Psoas muscle (tissue), 8 donors: ENCODE data around the gene FBXW11. TPM values are rescaled to one million over a fixed set of nuclear protein-coding genes. Genes with fewer than 3 reads are reported as not detected.
"Not testable (repeated sequence)": the region's sequence is repeated elsewhere in the genome, so short reads cannot be mapped to it uniquely, and the experiment has no call there.

ENCODE experiments used
- ATAC-seq, 4 donors: fragments of 200-7000 bp; cut with Tn5 transposase; one replicate each; pipeline ENCODE4 v1.9.1; 2020; ENCODE audit warnings: moderate library complexity in 3 of 4, mild to moderate bottlenecking in 2 of 4
- DNase-seq, 2 donors: peaks; one replicate each; pipeline ENCODE4 v3.0.0-alpha.2; 2020
- H3K27ac ChIP-seq: fragments of 200-600 bp; one replicate; pipeline ENCODE4 v1.8.0; 2022
- H3K27me3 ChIP-seq, 3 donors: fragments of 200-600 bp in 1 of 3; one replicate each; pipeline versions ENCODE4 v1.6.1 to v1.8.0; 2013 to 2022; ENCODE audit warnings: low read length in 2 of 3, mild to moderate bottlenecking in 2 of 3, moderate library complexity in 1 of 3; ENCODE audit not compliant: insufficient read depth in 3 of 3
- H3K36me3 ChIP-seq, 2 donors: fragments of 200-600 bp in 1 of 2; one replicate each; pipeline versions ENCODE4 v1.6.1 to v1.8.0; 2013 to 2022; ENCODE audit warnings: low read depth in 1 of 2, mild to moderate bottlenecking in 1 of 2, moderate library complexity in 1 of 2; ENCODE audit not compliant: insufficient read depth in 1 of 2
- H3K4me1 ChIP-seq: fragments of 200-600 bp; one replicate; pipeline ENCODE4 v1.8.0; 2022
- H3K4me3 ChIP-seq: fragments of 200-600 bp; one replicate; pipeline ENCODE4 v1.8.0; 2022; ENCODE audit warnings: mild to moderate bottlenecking
- H3K9me3 ChIP-seq: fragments of 200-600 bp; one replicate; pipeline ENCODE4 v1.8.0; 2022
- CTCF ChIP-seq: fragments of 200-600 bp; IDR thresholded peaks from one replicate; pipeline ENCODE4 v1.8.0; 2022; ENCODE audit warnings: antibody characterized with exemption
- WGBS, 3 donors: extraction: QIAGEN DNeasy Blood & Tissue Kit; methylation state at CpG; one replicate each; pipeline versions ENCODE4 v1.1.6 to v1.1.7; 2013; 5-methylcytosine and 5-hydroxymethylcytosine counted together
- intact Hi-C, 2 donors: fragments of 100-400 bp; cut with DNase I; formaldehyde crosslinking; loops; one replicate each; pipeline versions ENCODE4 v1.11.0 to v1.14.2; 2022
- polyA plus RNA-seq, 3 donors: library from polyadenylated mRNA; stranded (reverse); fragments of 200-250 nt; gene quantifications; one replicate each; pipeline ENCODE4 v1.2.3, GENCODE V29; 2013
- total RNA-seq, 4 donors: library from RNA; stranded (reverse); fragmentation: NEBNext Ultra II Directional in 2 of 4; extraction: Animal tissue kit (Norgen Biotek cat#: 25700) in 2 of 4; gene quantifications; one replicate each; pipeline versions ENCODE4 v1.2.1 to v1.2.4, GENCODE V29; 2021 to 2023
- donor health status: healthy with polysubstance abuse.
- donor health status: DM: no; HTN: no; CAD: no; lungs with moderate emphysema.
- donor health status: Bipolar disorder and iron deficiency.
- donor health status: healthy.
- donor health status: DM: yes; HTN: yes; CAD: no.
- donor health status: DM: no; HTN: no; CAD: no.
- donor health status: DM: no; HTN: no; CAD: no.
- donor health status: DM: yes; HTN: yes; CAD: no.

The FBXW11 gene
- total and polyA plus RNA-seq, 7 donors, result 14.7 to 62.8 (median 50.1) TPM

GRCh38 chr5:171945476-171945875, 61.0 kb downstream of the FBXW11 start:
- no peak overlapping the region for H3K4me3 ChIP-seq
- no peaks in the 10 kb centered on the region for H3K36me3 ChIP-seq
- WGBS, 3 donors, result 67 to 82% (median 74%) methylated on average over 4 of the region's 4 CpGs
- H3K27ac ChIP-seq, result peak overlapping the region; percentile 23
- H3K9me3 ChIP-seq, result no peaks in the 10 kb centered on the region
- H3K27me3 ChIP-seq, result no peaks in the 10 kb centered on the region
- H3K4me1 ChIP-seq, result peaks cover 35% of the 10 kb centered on the region
- no peak for TF ChIP-seq CTCF
- intact Hi-C loops, result no loop called here
- DNase-seq (no peak), ATAC-seq (no peak)

GRCh38 chr5:171945066-171945465, 61.4 kb downstream of the FBXW11 start:
- 29 to 67% (median 36%) methylated on average over 2 of the region's 2 CpGs for whole genome bisulfite sequencing, 3 donors
- no peak overlapping the region for H3K4me3 ChIP-seq
- intact Hi-C loops, result no loop called here
- no peaks in the 10 kb centered on the region for H3K36me3 ChIP-seq
- peak overlapping the region; percentile 23 for H3K27ac ChIP-seq
- no peaks in the 10 kb centered on the region for H3K9me3 ChIP-seq
- peaks cover 35% of the 10 kb centered on the region for H3K4me1 ChIP-seq
- DNase-seq (no peak), ATAC-seq (peak in 1 of 4 donors; percentile 40)
- no peak for TF ChIP-seq CTCF
- H3K27me3 ChIP-seq, result no peaks in the 10 kb centered on the region

- peaks cover 31% of the 10 kb centered on the region for H3K4me1 ChIP-seq
- ATAC-seq, H3K27me3 ChIP-seq, H3K36me3 ChIP-seq, H3K9me3 ChIP-seq, DNase-seq, H3K4me3 ChIP-seq, H3K27ac ChIP-seq, intact Hi-C loops: not testable (repeated sequence)
- 42 to 58% (median 43%) methylated on average over 3 to 4 of the region's 6 CpGs for WGBS, 3 donors
Measured at GRCh38 chr5:171942112-171942516, 64.3 kb downstream of the FBXW11 start.

GRCh38 chr5:171941675-171942074, 64.8 kb downstream of the FBXW11 start:
- H3K4me1 ChIP-seq, result peaks cover 31% of the 10 kb centered on the region
- H3K27me3 ChIP-seq, H3K9me3 ChIP-seq, intact Hi-C loops, H3K36me3 ChIP-seq, DNase-seq, H3K27ac ChIP-seq, H3K4me3 ChIP-seq: not testable (repeated sequence)
- ATAC-seq, result peak in 2 of 4 donors; percentile 55 to 62
- WGBS, 3 donors, result 42 to 65% (median 48%) methylated on average over 1 of the region's 1 CpG

- 11 to 55% (median 39%) methylated on average over 2 to 3 of the region's 5 CpGs for WGBS, 3 donors
- intact Hi-C loops, H3K36me3 ChIP-seq, DNase-seq, ATAC-seq, H3K9me3 ChIP-seq, H3K27ac ChIP-seq, H3K27me3 ChIP-seq, H3K4me3 ChIP-seq: not testable (repeated sequence)
- H3K4me1 ChIP-seq, result peaks cover 31% of the 10 kb centered on the region
Measured at GRCh38 chr5:171941275-171941674, 65.2 kb downstream of the FBXW11 start.

- peaks cover 4% of the 10 kb centered on the region for H3K9me3 ChIP-seq
- no peak overlapping the region for H3K4me3 ChIP-seq
- no peak for TF ChIP-seq CTCF
- no peak for ATAC-seq
- peaks cover 19% of the 10 kb centered on the region for H3K4me1 ChIP-seq
- intact Hi-C loops, result no loop called here
- H3K27ac ChIP-seq, result no peak overlapping the region
- DNase-seq, result no peak
- WGBS, 3 donors, result 81 to 92% (median 88%) methylated on average over 3 of the region's 3 CpGs
- H3K27me3 ChIP-seq, result no peaks in the 10 kb centered on the region
- no peaks in the 10 kb centered on the region for H3K36me3 ChIP-seq
Measured at GRCh38 chr5:171939951-171940350, 66.5 kb downstream of the FBXW11 start.
